ENCODE results near the gene ATP9B.

DNA sequence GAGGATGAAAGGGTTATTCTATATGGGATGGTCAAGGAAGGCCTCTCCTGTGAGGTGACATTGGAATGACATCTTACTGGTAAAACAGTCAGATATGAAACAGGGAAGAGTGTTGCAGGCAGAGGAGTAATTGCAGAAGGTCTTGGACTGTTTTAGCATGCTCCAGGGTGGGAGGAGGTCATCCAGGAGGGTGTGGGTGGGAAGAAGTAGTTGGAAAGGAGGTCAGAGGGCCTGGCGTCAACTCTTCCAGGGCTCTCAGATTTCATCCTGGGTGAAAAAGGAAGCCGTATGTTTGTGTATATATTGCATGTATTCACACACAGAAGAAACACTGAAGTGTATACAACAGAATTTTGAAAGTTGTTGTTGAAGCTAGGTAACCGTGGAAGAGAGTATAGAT lies 48.2 kb downstream of the ATP9B start:
- TF ChIP-seq, protein P1, sequence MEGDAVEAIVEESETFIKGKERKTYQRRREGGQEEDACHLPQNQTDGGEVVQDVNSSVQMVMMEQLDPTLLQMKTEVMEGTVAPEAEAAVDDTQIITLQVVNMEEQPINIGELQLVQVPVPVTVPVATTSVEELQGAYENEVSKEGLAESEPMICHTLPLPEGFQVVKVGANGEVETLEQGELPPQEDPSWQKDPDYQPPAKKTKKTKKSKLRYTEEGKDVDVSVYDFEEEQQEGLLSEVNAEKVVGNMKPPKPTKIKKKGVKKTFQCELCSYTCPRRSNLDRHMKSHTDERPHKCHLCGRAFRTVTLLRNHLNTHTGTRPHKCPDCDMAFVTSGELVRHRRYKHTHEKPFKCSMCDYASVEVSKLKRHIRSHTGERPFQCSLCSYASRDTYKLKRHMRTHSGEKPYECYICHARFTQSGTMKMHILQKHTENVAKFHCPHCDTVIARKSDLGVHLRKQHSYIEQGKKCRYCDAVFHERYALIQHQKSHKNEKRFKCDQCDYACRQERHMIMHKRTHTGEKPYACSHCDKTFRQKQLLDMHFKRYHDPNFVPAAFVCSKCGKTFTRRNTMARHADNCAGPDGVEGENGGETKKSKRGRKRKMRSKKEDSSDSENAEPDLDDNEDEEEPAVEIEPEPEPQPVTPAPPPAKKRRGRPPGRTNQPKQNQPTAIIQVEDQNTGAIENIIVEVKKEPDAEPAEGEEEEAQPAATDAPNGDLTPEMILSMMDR (conservative IDR thresholded peaks at IDR 0.05; ENCODE audit: low read length) = no peak
- no peak for TF ChIP-seq EZH2phosphoT487 (IDR thresholded peaks at IDR 0.05; ENCODE audit: borderline replicate concordance)

All from Loucy (cell line).